Measurements from ENCODE around the gene SEMA6D. TPM values are rescaled to one million over a fixed set of nuclear protein-coding genes. Genes with fewer than 3 reads are reported as not detected.
A peak's percentile ranks its signal among the peaks of the same experiment; 100 is the strongest.

Gene SEMA6D
- total RNA-seq, 1 donor from 2014 or later: 54.3 TPM

DNA sequence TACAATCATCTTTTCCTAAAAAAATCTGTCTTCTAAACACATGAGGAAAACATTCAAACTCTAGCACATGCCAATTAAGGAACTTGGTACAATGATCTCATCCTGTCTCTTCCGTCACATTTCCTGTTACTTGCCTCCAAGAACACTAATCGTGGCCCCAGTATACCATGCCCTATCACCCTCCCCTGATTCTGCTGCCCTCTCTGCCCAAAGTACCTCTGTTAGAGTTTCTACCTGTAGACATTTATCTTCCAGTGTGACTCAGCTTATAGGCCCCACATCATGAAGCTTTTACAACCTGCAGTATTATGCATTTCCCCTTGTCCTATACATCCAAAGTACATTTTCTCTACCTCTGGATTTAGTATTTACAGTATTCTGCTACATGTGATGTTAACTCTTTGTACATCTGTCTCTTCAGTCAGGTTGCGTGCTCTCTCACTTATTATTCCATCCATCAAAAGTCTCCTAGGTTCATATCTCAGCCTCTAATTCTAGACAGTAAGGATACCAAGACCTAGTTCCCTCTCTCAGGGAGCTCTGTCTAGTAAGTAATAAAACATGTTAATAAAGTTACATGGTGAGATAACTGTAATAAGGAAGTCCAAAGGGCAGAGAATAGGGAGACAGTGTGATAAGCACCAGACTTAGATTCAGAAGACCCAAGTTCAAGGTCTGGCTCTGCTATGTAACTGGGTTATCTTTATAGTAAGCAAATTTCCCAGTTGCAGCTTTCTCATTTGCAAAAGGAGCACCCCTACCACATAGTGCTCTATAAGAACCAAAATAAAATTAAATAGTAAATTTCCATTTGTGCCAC is 8.9 kb upstream of the SEMA6D start:
- peaks cover 14% of the 10 kb centered on the region for H3K4me1 Mint-ChIP-seq
- H3K36me3 Mint-ChIP-seq: no peaks in the 10 kb centered on the region
- TF ChIP-seq, protein P1, sequence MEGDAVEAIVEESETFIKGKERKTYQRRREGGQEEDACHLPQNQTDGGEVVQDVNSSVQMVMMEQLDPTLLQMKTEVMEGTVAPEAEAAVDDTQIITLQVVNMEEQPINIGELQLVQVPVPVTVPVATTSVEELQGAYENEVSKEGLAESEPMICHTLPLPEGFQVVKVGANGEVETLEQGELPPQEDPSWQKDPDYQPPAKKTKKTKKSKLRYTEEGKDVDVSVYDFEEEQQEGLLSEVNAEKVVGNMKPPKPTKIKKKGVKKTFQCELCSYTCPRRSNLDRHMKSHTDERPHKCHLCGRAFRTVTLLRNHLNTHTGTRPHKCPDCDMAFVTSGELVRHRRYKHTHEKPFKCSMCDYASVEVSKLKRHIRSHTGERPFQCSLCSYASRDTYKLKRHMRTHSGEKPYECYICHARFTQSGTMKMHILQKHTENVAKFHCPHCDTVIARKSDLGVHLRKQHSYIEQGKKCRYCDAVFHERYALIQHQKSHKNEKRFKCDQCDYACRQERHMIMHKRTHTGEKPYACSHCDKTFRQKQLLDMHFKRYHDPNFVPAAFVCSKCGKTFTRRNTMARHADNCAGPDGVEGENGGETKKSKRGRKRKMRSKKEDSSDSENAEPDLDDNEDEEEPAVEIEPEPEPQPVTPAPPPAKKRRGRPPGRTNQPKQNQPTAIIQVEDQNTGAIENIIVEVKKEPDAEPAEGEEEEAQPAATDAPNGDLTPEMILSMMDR (IDR thresholded peaks at IDR 0.05; ENCODE audit: unreplicated experiment): no peak
- no peak for DNase-seq (ENCODE audit: low spot score in 2 of 2, unreplicated experiment in 2 of 2)
- no peaks in the 10 kb centered on the region for H3K27me3 Mint-ChIP-seq (ENCODE audit: low read depth)
- no peak overlapping the region for H3K27ac Mint-ChIP-seq
- H3K9me3 Mint-ChIP-seq: no peaks in the 10 kb centered on the region
- H3K4me3 Mint-ChIP-seq: no peak overlapping the region

DNA sequence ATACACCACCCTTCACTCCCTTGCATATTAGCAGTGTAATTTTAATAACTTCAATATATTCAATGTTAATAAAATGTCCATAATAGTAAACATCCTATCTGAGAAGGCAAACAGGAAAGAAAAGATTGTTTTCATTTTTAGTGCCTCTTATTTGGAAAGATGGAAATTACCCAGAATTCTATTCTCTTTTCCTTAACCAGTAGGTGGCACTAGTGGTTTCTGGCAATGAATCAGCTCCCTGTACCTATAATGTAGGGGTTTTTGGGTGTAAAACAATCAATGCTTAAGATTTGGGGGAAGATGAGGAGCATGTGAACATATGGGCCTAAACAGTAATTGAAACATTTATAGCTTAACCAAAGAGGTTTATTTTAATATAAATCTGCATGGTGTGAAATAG is 5.7 kb upstream of the SEMA6D start:
- Mint-ChIP-seq H3K36me3 (no peaks in the 10 kb centered on the region), H3K27me3 (ENCODE audit: low read depth) (no peaks in the 10 kb centered on the region), H3K9me3 (no peaks in the 10 kb centered on the region), H3K4me1 (peaks cover 25% of the 10 kb centered on the region), H3K27ac (no peak overlapping the region), H3K4me3 (no peak overlapping the region)
- no peak for DNase-seq (ENCODE audit: low spot score in 2 of 2, unreplicated experiment in 2 of 2)
- TF ChIP-seq, protein P1 (IDR thresholded peaks at IDR 0.05; ENCODE audit: unreplicated experiment): no peak

DNA sequence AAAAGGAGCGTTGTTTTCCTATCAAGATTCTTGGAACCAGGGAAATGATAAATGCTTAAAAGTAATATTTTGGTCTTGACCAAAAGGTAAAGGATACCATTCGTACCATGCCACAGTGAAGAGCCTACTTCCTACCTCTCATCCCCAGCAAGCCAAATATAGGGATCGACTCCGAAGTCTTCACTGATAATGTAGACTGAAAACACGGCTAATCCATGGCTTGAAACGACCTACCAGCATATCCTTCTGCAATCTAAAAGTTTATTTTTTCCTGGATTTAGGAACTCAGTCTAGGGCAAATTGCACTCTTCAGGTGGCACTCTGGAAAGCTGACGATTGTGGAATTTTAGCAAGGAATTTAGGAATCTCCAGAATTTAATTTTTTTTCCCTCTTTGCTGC is 1.9 kb upstream of the SEMA6D start:
- Mint-ChIP-seq H3K4me1 (peaks cover 39% of the 10 kb centered on the region), H3K27ac (no peak overlapping the region), H3K36me3 (no peaks in the 10 kb centered on the region), H3K4me3 (no peak overlapping the region), H3K27me3 (ENCODE audit: low read depth) (no peaks in the 10 kb centered on the region), H3K9me3 (no peaks in the 10 kb centered on the region)
- DNase-seq (ENCODE audit: low spot score in 2 of 2, unreplicated experiment in 2 of 2): no peak
- TF ChIP-seq, protein P1 (IDR thresholded peaks at IDR 0.05; ENCODE audit: unreplicated experiment): no peak

DNA sequence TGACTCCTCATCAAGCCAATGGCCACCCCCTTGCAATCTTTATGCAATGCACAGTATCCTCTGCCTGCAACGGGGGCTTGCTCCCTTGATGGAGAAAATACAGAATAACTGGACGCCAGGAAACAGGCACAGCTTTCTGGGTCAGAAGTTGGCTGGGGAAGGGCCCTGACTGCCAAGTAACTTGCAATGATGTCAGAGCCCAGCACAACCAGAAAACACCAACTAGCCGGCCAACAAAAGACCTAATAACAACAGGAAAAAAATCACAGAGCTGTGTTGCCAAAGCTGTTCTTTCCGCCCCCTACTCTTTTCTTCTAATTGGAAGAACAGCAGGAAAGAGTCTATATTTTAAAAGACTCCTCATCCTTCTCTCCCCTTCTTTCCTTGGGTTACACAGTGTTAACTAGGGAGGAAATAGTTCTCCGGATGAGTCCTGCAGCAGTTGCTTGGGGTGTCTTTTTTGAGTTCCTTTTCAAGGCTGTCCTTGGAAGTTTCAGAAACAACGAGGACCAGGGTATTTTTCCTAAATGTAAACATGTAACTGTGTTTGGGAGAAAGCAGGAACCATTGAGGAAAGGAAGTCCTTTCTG is 1.4 kb upstream of the SEMA6D start:
- TF ChIP-seq, protein P1 (IDR thresholded peaks at IDR 0.05; ENCODE audit: unreplicated experiment): no peak
- no peaks in the 10 kb centered on the region for H3K9me3 Mint-ChIP-seq
- H3K4me1 Mint-ChIP-seq: peaks cover 44% of the 10 kb centered on the region
- DNase-seq (ENCODE audit: low spot score in 2 of 2, unreplicated experiment in 2 of 2): no peak
- no peaks in the 10 kb centered on the region for H3K27me3 Mint-ChIP-seq (ENCODE audit: low read depth)
- peak overlapping the region; percentile 95 for H3K4me3 Mint-ChIP-seq
- H3K36me3 Mint-ChIP-seq: no peaks in the 10 kb centered on the region
- H3K27ac Mint-ChIP-seq: peak overlapping the region; percentile 94

DNA sequence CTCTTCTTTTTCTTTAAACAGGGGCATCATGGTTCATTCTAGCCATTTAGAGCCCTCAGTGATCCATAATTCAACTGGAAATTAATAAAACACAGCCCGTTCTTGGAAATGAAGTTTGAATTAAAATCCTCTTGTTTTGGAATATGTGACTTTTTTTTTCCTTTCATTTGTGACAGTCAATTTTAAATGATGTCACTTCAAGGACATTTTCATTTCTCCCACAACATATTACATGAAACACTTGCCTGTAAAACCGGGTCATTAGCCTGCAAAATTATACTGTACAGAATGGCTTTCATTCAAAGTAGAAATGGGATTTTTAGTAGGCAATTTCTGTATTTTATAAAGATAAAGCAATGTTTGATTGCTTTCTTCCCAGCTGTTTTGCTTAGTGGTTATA is 789 bp upstream of the SEMA6D start:
- peaks cover 49% of the 10 kb centered on the region for H3K4me1 Mint-ChIP-seq
- no peaks in the 10 kb centered on the region for H3K36me3 Mint-ChIP-seq
- H3K27me3 Mint-ChIP-seq (ENCODE audit: low read depth): no peaks in the 10 kb centered on the region
- peak overlapping the region; percentile 95 for H3K4me3 Mint-ChIP-seq
- no peaks in the 10 kb centered on the region for H3K9me3 Mint-ChIP-seq
- H3K27ac Mint-ChIP-seq: peak overlapping the region; percentile 94
- TF ChIP-seq, protein P1 (IDR thresholded peaks at IDR 0.05; ENCODE audit: unreplicated experiment): no peak
- DNase-seq (ENCODE audit: low spot score in 2 of 2, unreplicated experiment in 2 of 2): no peak
